GM12878 (cell line): ENCODE results near the gene VMP1. TPM values are rescaled to one million over a fixed set of nuclear protein-coding genes. Genes with fewer than 3 reads are reported as not detected.
A peak's percentile ranks its signal among the peaks of the same experiment; 100 is the strongest.

Experiments used
- ATAC-seq: fragments of 200-7000 bp; cut with Tn5 transposase; 3 replicates; pipeline ENCODE4 v1.9.1; 2020; ENCODE audit warnings: mild to moderate bottlenecking, moderate library complexity
- BruUV-seq: library from RNA; stranded (reverse); fragments of 400-500 nt; replicated peaks from 2 replicates; lab custom pipeline; 2021; lab: Mats Ljungman, UMichigan
- CTCF ChIA-PET: fragments of 300-600 bp; sonication (Branson Sonifier 250); formaldehyde crosslinking; extraction: SDS; loops from one replicate; lab custom pipeline; 2021; ENCODE audit warnings: inconsistent platforms; lab: Yijun Ruan, JAX
- POLR2A ChIA-PET: fragments of 350-600 bp; formaldehyde crosslinking; extraction: SDS; loops from one replicate; lab custom pipeline; 2021; ENCODE audit warnings: inconsistent platforms; lab: Charles Lee
- RAD21 ChIA-PET: fragments of 300-600 bp; sonication (Branson Sonifier 250); formaldehyde crosslinking; loops from one replicate; lab custom pipeline; 2023; ENCODE audit warnings: antibody characterized with exemption; ENCODE audit not compliant: unreplicated experiment; lab: Charles Lee
- SMC1A ChIA-PET: fragments of 300-600 bp; sonication (Branson Sonifier 250); formaldehyde crosslinking; loops from one replicate; lab custom pipeline; 2023; ENCODE audit not compliant: unreplicated experiment, uncharacterized antibody; lab: Charles Lee
- DNase-seq: peaks from one replicate; pipeline ENCODE4 v3.0.0-alpha.2; 2011; ENCODE audit warnings: low read depth, low spot score
- FAIRE-seq: peaks from 3 replicates; lab custom pipeline; 2011; peaks lifted over from hg19 to GRCh38; lab: Jason Lieb, UNC
- H2AFZ ChIP-seq: 2 replicates; pipeline ENCODE4 v1.6.0; 2011; ENCODE audit warnings: low read depth, low read length, control low read depth; ENCODE audit not compliant: control insufficient read depth
- H3K27ac ChIP-seq: 2 replicates; pipeline ENCODE4 v1.5.1; 2011; ENCODE audit warnings: control low read depth; ENCODE audit not compliant: control insufficient read depth, insufficient read depth
- H3K27me3 ChIP-seq, 2 experiments: replicated peaks in 1 of 2; 2 replicates each; pipeline versions ENCODE4 v1.6.0 to v1.6.1; 2011; ENCODE audit warnings: low read length in 1 of 2; ENCODE audit not compliant: control insufficient read depth in 2 of 2, insufficient read depth in 2 of 2
- H3K36me3 ChIP-seq, 2 experiments: 2 replicates each; pipeline ENCODE4 v1.5.1; 2011; ENCODE audit warnings: low read length in 1 of 2; ENCODE audit not compliant: control insufficient read depth in 2 of 2, insufficient read depth in 2 of 2
- H3K4me1 ChIP-seq: 2 replicates; pipeline ENCODE4 v1.6.1; 2011; ENCODE audit warnings: mild to moderate bottlenecking, low read length, moderate library complexity, mixed read lengths; ENCODE audit not compliant: control insufficient read depth, insufficient read depth
- H3K4me2 ChIP-seq: 2 replicates; pipeline ENCODE4 v1.6.0; 2011; ENCODE audit warnings: control low read depth; ENCODE audit not compliant: control insufficient read depth, insufficient read depth
- H3K4me3 ChIP-seq: fragments of 200-600 bp; sonication (generic); 2 replicates; pipeline ENCODE4 v1.5.1; 2016
- H3K79me2 ChIP-seq: 2 replicates; pipeline ENCODE4 v1.6.0; 2011; ENCODE audit warnings: low read length; ENCODE audit not compliant: control insufficient read depth, insufficient read depth
- H3K9ac ChIP-seq: 2 replicates; pipeline ENCODE4 v1.8.0; 2011; ENCODE audit warnings: low read length, control low read depth, mixed read lengths; ENCODE audit not compliant: control insufficient read depth, insufficient read depth
- H3K9me3 ChIP-seq: replicated peaks from 3 replicates; pipeline ENCODE4 v1.5.1; 2011; ENCODE audit warnings: mild to moderate bottlenecking, low read length; ENCODE audit not compliant: control insufficient read depth, insufficient read depth
- H4K20me1 ChIP-seq: 2 replicates; pipeline ENCODE4 v1.6.0; 2011; ENCODE audit not compliant: control insufficient read depth, insufficient read depth
- BCL11A ChIP-seq: IDR thresholded peaks from 2 replicates; pipeline ENCODE4 v1.6.1; 2011; ENCODE audit warnings: low read depth, low read length
- BMI1 ChIP-seq: fragments of 450-650 bp; IDR thresholded peaks from 2 replicates; pipeline ENCODE4 v1.6.1; 2016; ENCODE audit warnings: mild to moderate bottlenecking, moderate library complexity, borderline replicate concordance
- CHD1 ChIP-seq: IDR thresholded peaks from 2 replicates; pipeline ENCODE4 v1.6.1; 2012; ENCODE audit warnings: low read depth, low read length, improper control_type of control experiment
- EGR1 ChIP-seq, 2 experiments: IDR thresholded peaks; 1 replicate in 1 of 2; 2 replicates in 1 of 2; pipeline ENCODE4 v1.6.1; 2011 to 2012; ENCODE audit warnings: low read depth in 2 of 2, low read length in 2 of 2, borderline replicate concordance in 1 of 2, mild to moderate bottlenecking in 1 of 2, moderate library complexity in 1 of 2
- EP300 ChIP-seq, 2 experiments: fragments of 150-350 bp in 1 of 2; IDR thresholded peaks; 2 replicates each; pipeline ENCODE4 v1.6.1; 2011 to 2012; ENCODE audit warnings: low read depth in 2 of 2, low read length in 2 of 2, borderline replicate concordance in 1 of 2, improper control_type of control experiment in 1 of 2, inconsistent platforms in 1 of 2; ENCODE audit not compliant: control insufficient read depth in 1 of 2
- GATAD2B ChIP-seq: fragments of 450-650 bp; conservative IDR thresholded peaks from 2 replicates; pipeline ENCODE4 v1.6.1; 2017; ENCODE audit warnings: low read depth, mild to moderate bottlenecking, moderate library complexity
- KDM1A ChIP-seq: fragments of 200-600 bp; sonication (generic); IDR thresholded peaks from 2 replicates; pipeline ENCODE4 v1.6.1; 2016; ENCODE audit warnings: borderline replicate concordance
- LARP7 ChIP-seq: fragments of 450-650 bp; IDR thresholded peaks from 2 replicates; pipeline ENCODE4 v1.6.1; 2017; ENCODE audit warnings: mild to moderate bottlenecking
- SPI1 ChIP-seq: IDR thresholded peaks from 2 replicates; pipeline ENCODE4 v1.6.1; 2011; ENCODE audit warnings: low read depth, mild to moderate bottlenecking, low read length, moderate library complexity, borderline replicate concordance; ENCODE audit not compliant: insufficient read depth
- TCF12 ChIP-seq: IDR thresholded peaks from 2 replicates; pipeline ENCODE4 v1.6.1; 2011; ENCODE audit warnings: low read depth, mild to moderate bottlenecking, low read length
- YY1 ChIP-seq: IDR thresholded peaks from 2 replicates; pipeline ENCODE4 v1.6.1; 2011; ENCODE audit warnings: low read depth, mild to moderate bottlenecking, low read length
- WGBS: methylation state at CpG from one replicate; pipeline ENCODE4 v1.1.6; 2016; ENCODE audit warnings: low lambda C conversion rate; ENCODE audit not compliant: insufficient replicate concordance, insufficient coverage; ENCODE audit errors: missing lambda C conversion rate; 5-methylcytosine and 5-hydroxymethylcytosine counted together
- in situ Hi-C: fragments of 300-500 bp; cut with MboI; formaldehyde crosslinking; loops from 9 replicates; pipeline ENCODE4 v1.14.3; 2018; ENCODE audit warnings: mixed read lengths
- intact Hi-C: fragments of 100-400 bp; cut with micrococcal nuclease; formaldehyde crosslinking; loops from one replicate; pipeline ENCODE4 v1.14.2; 2022; ENCODE audit not compliant: unreplicated experiment
- polyA plus RNA-seq, 11 experiments: library from polyadenylated mRNA; depleted of rRNA in 4 of 11; unstranded in 6 of 11; stranded (reverse) in 5 of 11; fragments of >200 nt; fragmentation: Nextera tagmentation in 4 of 11; fragmentation: Illumina TruSeq in 1 of 11; extraction: Ambion mirVana in 4 of 11; extraction: Trizol in 1 of 11; gene quantifications; 1 replicate in 1 of 11; 2 replicates in 10 of 11; pipeline versions ENCODE4 v1.2.1 to v1.2.3, GENCODE V29; 2011 to 2016; ENCODE audit warnings: inconsistent platforms in 2 of 11, missing spikeins in 2 of 11, low read depth in 1 of 11
- total RNA-seq, 4 experiments: library from RNA; depleted of rRNA in 3 of 4; stranded (reverse); fragments of >200 nt in 3 of 4; fragmentation: Illumina TruSeq in 1 of 4; extraction: Trizol in 1 of 4; gene quantifications; 2 replicates each; pipeline versions ENCODE4 v1.2.1 to v1.2.3, GENCODE V29; 2013 to 2021
- TF ChIP-seq, protein P1 (sequence below): fragments of 450-650 bp; IDR thresholded peaks from 2 replicates; pipeline ENCODE4 v1.6.1; 2017; ENCODE audit warnings: borderline replicate concordance
- TF ChIP-seq, protein P2 (sequence below): fragments of 450-650 bp; formaldehyde crosslinking; IDR thresholded peaks from 2 replicates; pipeline ENCODE4 v1.5.0; 2022; ENCODE audit warnings: mild to moderate bottlenecking, missing genetic modification characterization
- TF ChIP-seq, protein P3 (sequence below): IDR thresholded peaks from 2 replicates; pipeline ENCODE4 v1.6.1; 2011; ENCODE audit warnings: mild to moderate bottlenecking, low read depth, low read length, moderate library complexity; ENCODE audit not compliant: insufficient replicate concordance
- TF ChIP-seq, protein P4 (sequence below): IDR thresholded peaks from 2 replicates; pipeline ENCODE4 v1.6.1; 2011; ENCODE audit warnings: low read depth, low read length, improper control_type of control experiment, borderline replicate concordance

VMP1 gene
- total and polyA plus RNA-seq, 10 of the 15 experiments (the other 5 are each of a cell fraction or from before 2014, with no cell fraction given) = 88.4 to 199 (median 132) TPM

DNA sequence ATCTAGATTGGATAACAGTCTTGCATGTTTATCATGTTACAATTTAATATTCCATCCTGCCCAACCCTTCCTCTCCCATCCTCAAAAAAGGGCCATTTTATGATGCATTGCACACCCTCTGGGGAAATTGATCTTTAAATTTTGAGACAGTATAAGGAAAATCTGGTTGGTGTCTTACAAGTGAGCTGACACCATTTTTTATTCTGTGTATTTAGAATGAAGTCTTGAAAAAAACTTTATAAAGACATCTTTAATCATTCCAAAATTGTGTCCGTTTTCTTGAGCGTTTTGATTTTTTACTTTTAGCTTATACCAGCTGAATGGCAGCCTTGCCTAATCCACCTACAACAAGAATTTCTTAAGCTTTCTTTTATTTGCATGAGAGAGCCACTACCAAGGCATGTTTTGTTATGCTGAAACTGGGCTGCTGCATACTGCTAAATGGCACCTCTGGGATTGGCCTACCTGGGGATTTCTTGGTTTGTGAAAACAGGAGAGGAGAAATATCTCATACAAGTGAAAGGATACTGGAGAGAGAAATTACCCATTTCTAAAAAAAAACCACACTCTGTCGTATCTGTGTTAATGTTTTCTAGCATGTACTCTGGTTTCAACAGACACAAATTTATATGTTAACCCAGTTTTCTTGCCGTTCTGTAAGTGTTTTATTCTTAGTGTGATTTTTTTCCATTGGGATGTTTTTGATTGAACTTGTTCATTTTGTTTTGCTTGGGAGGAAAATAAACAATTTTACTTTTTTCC lies 133.1 kb downstream of the VMP1 start:
- ChIA-PET RAD21 (interaction anchor here (1.1 to 7.9 kb wide), 10 partner anchors 8 to 87 kb away, joined by 4 to 130 read pairs (median 12); no protein-coding TSS in a partner anchor), POLR2A (interaction anchor here (1.4 to 13.3 kb wide), 4 partner anchors 9 to 87 kb away, joined by 3 to 332 read pairs (median 42); no protein-coding TSS in a partner anchor), CTCF (interaction anchor here (0.8 to 2.2 kb wide), 9 partner anchors 8 to 89 kb away, joined by 3 to 12 read pairs (median 4); no protein-coding TSS in a partner anchor), SMC1A (interaction anchor here (0.6 to 12.6 kb wide), 9 partner anchors 8 to 87 kb away, joined by 3 to 143 read pairs (median 4); no protein-coding TSS in a partner anchor)
- Histone ChIP-seq H3K27ac (peak overlapping the region; percentile 97), H3K9ac (peak overlapping the region; percentile 100), H3K9me3 (no peaks in the 10 kb centered on the region; the same call in 2 of the 3 replicates), H3K4me1 (peaks cover 35% of the 10 kb centered on the region), H3K4me2 (peak overlapping the region; percentile 76), H3K4me3 (peak overlapping the region; percentile 91), H4K20me1 (no peaks in the 10 kb centered on the region), H3K36me3 (peaks cover 2 to 7% of the 10 kb centered on the region in 2 experiments; a peak in 3 of 4 replicates), H3K27me3 (no peaks in the 10 kb centered on the region), H3K79me2 (peaks cover 58% of the 10 kb centered on the region), H2AFZ (no peak overlapping the region)
- no peak for DNase-seq
- BruUV-seq = no TSS peak
- WGBS = 0% methylated on average over 4 of the region's 4 CpGs
- no peak for FAIRE-seq
- intact Hi-C loops = no loop called here
- ATAC-seq = peak; percentile 2; the same call in 2 of the 3 replicates
- in situ Hi-C loops = no loop called here
- peak; percentile 22; the same call in 1 of the 2 replicates for TF ChIP-seq BMI1
- TF ChIP-seq, protein P1, sequence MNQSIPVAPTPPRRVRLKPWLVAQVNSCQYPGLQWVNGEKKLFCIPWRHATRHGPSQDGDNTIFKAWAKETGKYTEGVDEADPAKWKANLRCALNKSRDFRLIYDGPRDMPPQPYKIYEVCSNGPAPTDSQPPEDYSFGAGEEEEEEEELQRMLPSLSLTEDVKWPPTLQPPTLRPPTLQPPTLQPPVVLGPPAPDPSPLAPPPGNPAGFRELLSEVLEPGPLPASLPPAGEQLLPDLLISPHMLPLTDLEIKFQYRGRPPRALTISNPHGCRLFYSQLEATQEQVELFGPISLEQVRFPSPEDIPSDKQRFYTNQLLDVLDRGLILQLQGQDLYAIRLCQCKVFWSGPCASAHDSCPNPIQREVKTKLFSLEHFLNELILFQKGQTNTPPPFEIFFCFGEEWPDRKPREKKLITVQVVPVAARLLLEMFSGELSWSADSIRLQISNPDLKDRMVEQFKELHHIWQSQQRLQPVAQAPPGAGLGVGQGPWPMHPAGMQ = no peak
- no peak for TF ChIP-seq GATAD2B
- TF ChIP-seq EGR1 (IDR thresholded peaks at IDR 0.05; ENCODE audit: borderline replicate concordance in 1 of 2, low read depth in 2 of 2, low read length in 2 of 2) = no peak
- TF ChIP-seq YY1 = 0 out of 2 replicates have a peak, but pooled peaks have one; percentile 16
- no peak for TF ChIP-seq LARP7
- TF ChIP-seq SPI1 = no peak
- peak in 1 of 2 experiments; percentile 22; a peak in 1 of 4 replicates for TF ChIP-seq EP300 (IDR thresholded peaks at IDR 0.05; ENCODE audit: borderline replicate concordance in 1 of 2, control insufficient read depth in 1 of 2, low read depth in 2 of 2, low read length in 2 of 2)
- no peak for TF ChIP-seq BCL11A
- TF ChIP-seq, protein P2, sequence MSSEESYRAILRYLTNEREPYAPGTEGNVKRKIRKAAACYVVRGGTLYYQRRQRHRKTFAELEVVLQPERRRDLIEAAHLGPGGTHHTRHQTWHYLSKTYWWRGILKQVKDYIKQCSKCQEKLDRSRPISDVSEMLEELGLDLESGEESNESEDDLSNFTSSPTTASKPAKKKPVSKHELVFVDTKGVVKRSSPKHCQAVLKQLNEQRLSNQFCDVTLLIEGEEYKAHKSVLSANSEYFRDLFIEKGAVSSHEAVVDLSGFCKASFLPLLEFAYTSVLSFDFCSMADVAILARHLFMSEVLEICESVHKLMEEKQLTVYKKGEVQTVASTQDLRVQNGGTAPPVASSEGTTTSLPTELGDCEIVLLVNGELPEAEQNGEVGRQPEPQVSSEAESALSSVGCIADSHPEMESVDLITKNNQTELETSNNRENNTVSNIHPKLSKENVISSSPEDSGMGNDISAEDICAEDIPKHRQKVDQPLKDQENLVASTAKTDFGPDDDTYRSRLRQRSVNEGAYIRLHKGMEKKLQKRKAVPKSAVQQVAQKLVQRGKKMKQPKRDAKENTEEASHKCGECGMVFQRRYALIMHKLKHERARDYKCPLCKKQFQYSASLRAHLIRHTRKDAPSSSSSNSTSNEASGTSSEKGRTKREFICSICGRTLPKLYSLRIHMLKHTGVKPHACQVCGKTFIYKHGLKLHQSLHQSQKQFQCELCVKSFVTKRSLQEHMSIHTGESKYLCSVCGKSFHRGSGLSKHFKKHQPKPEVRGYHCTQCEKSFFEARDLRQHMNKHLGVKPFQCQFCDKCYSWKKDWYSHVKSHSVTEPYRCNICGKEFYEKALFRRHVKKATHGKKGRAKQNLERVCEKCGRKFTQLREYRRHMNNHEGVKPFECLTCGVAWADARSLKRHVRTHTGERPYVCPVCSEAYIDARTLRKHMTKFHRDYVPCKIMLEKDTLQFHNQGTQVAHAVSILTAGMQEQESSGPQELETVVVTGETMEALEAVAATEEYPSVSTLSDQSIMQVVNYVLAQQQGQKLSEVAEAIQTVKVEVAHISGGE (CRISPR knock-in tag) = no peak
- TF ChIP-seq, protein P3, sequence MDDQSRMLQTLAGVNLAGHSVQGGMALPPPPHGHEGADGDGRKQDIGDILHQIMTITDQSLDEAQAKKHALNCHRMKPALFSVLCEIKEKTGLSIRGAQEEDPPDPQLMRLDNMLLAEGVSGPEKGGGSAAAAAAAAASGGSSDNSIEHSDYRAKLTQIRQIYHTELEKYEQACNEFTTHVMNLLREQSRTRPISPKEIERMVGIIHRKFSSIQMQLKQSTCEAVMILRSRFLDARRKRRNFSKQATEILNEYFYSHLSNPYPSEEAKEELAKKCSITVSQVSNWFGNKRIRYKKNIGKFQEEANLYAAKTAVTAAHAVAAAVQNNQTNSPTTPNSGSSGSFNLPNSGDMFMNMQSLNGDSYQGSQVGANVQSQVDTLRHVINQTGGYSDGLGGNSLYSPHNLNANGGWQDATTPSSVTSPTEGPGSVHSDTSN = no peak
- no peak for TF ChIP-seq TCF12
- TF ChIP-seq KDM1A = no peak
- TF ChIP-seq CHD1 = 0 out of 2 replicates have a peak, but pooled peaks have one; percentile 75
- TF ChIP-seq, protein P4, sequence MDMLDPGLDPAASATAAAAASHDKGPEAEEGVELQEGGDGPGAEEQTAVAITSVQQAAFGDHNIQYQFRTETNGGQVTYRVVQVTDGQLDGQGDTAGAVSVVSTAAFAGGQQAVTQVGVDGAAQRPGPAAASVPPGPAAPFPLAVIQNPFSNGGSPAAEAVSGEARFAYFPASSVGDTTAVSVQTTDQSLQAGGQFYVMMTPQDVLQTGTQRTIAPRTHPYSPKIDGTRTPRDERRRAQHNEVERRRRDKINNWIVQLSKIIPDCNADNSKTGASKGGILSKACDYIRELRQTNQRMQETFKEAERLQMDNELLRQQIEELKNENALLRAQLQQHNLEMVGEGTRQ = no peak
